NCI-H1436 (cell line): ENCODE data around the gene SLTM.
"Not testable (repeated sequence)": the region's sequence is repeated elsewhere in the genome, so short reads cannot be mapped to it uniquely, and the experiment has no call there.

Experiments
- DNase-seq: peaks from one replicate; lab custom pipeline; 2025; lab: John Stamatoyannopoulos, UW

The SLTM gene

GRCh38 chr15:58926823-58927222 lies 6.7 kb downstream of the SLTM start:
- DNase-seq: no peak

GRCh38 chr15:58924327-58924726 lies 9.2 kb downstream of the SLTM start:
- no peak for DNase-seq

- no peak for DNase-seq
Observed at GRCh38 chr15:58923696-58924300, 9.7 kb downstream of the SLTM start.

- DNase-seq: no peak
Observed at GRCh38 chr15:58923284-58923683, 10.2 kb downstream of the SLTM start.

GRCh38 chr15:58921267-58921790 lies 12.2 kb downstream of the SLTM start:
- DNase-seq: no peak

DNA sequence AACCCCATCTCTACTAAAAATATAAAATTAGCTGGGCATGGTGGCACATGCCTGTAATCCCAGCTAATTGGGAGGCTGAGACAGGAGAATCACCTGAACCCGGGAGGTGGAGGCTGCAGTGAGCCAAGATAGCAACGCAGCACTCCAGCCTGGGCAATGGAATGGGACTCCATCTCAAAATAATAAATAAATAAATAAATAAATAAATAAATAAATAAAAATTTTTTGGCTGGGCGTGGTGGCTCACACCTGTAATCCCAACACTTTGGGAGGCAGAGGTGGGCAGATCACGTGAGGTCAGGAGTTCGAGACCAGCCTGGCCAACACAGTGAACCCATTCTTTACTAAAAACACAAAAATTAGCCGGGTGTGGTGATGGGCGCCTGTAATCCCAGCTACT lies 13.0 kb downstream of the SLTM start:
- not testable (repeated sequence) for DNase-seq

- DNase-seq: no peak
Observed at GRCh38 chr15:58919232-58919631, 14.2 kb downstream of the SLTM start.

DNA sequence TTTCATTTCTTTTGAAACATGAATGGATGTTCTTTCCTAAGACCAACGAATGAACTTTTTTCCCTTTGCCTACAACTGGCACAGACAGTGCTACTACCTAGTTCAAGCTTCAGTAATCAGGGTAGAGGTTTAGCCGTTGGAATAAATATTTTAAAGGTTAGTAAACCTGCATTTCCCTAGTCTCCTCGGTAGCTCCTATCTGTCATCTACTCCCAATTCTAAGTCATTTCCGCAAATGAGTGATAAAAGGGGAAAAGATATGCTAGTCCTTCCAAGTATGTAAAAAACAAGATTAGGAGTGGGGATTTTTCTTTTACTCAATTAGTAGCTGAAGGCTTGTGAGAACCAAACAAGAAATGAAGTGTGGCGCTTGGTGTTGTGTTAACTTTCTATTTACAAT lies 15.2 kb downstream of the SLTM start:
- no peak for DNase-seq

DNA sequence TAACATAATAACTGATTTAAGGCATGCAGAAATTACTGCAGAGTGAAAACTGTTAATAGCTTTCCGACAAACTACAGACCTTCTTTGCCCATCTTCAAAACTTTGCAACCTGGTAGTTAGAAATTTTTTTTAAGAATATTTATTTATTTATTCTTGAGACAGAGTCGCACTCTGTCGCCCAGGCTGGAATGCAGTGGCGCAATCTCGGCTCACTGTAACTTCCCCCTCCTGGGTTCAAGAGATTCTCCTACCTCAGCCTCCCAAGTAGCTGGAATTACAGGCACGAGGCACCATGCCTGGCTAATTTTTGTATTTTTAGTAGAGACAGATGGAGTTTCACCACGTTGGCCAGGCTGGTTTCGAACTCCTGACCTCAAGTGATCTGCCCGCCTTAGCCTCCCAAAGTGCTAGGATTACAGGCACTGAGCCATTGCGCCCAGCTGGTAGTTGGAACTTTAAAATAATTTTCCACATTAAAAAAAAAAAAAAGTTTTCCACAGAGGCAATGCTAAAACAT lies 15.8 kb downstream of the SLTM start:
- not testable (repeated sequence) for DNase-seq

GRCh38 chr15:58916962-58917361 lies 16.5 kb downstream of the SLTM start:
- DNase-seq: no peak

- DNase-seq: no peak
Observed at GRCh38 chr15:58910456-58910855, 23.0 kb downstream of the SLTM start.

- DNase-seq: no peak
Observed at GRCh38 chr15:58909616-58910015, 23.9 kb downstream of the SLTM start.

GRCh38 chr15:58908550-58909309 lies 24.7 kb downstream of the SLTM start:
- no peak for DNase-seq

- DNase-seq: no peak
Observed at GRCh38 chr15:58900631-58901030, 32.8 kb downstream of the SLTM start.

GRCh38 chr15:58898150-58898680 lies 35.3 kb downstream of the SLTM start:
- DNase-seq: no peak

GRCh38 chr15:58889363-58889762 lies 44.1 kb downstream of the SLTM start:
- DNase-seq: no peak

GRCh38 chr15:58886921-58887320 lies 46.6 kb downstream of the SLTM start:
- no peak for DNase-seq

DNA sequence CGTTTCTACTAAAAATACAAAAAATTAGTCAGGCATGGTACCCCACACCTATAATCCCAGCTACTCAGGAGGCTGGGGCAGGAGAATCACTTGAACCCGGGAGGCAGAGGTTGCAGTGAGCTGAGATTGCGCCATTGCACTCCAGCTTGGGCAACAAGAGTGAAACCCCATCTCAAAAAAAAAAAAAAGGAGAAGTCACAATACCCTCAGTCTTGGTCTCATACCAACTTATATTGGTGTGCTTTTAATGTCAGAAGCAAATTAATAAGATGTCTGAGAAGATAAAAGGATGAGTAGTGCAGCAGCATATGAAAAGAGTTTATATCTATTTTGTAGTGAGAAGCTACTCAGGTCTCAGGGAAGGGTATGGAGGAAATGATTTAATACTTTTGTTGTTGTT lies 49.6 kb downstream of the SLTM start:
- DNase-seq: not testable (repeated sequence)

- DNase-seq: no peak
Observed at GRCh38 chr15:58882243-58882642, 51.2 kb downstream of the SLTM start.

- DNase-seq: no peak
Observed at GRCh38 chr15:58880320-58880719, 53.2 kb downstream of the SLTM start.

DNA sequence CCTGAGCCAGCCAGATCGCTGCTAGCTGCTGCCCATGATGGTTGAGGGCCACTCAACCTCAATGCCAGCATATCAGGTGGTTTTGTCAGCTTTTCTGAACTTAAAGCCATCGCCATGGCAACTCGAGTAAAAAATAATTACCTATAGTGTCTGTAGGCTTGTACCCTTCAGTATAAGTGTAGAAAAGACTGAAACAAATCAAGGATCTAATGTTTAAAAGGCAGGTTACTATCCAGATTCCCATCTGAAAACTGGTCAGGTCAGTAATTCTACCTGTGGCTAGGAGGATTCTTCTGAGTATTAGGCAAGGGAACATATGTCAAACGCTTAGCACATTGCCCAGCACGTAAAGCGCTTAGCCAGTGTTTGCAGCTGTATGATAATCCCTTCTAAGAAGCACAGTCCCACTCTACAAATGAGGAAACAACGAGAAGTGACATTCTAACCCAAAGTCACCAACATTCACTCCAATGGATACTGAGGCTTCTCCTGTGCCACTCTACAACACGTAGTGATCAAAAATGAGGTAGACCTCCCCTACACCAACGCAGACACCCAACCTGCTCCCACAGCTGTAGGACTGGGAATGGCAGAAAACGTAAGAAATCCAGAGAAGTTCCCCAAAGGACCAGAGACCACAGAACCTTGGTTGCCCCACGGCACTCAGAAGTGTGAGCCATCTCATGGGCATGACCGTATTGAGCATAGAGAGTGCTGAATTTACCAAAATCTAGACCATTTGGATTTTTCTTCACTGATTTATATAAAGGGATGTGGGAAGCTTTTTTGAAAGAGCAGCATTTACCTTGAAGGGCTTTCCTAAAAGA lies 55.3 kb downstream of the SLTM start:
- no peak for DNase-seq
